Muscle layer of duodenum (tissue), 2 donors: ENCODE measurements around the gene TTC13.

Experiments used
- H3K27ac ChIP-seq: one replicate; pipeline ENCODE4 v1.7.0; 2013; ENCODE audit warnings: mild to moderate bottlenecking, low read length
- H3K27me3 ChIP-seq: one replicate; pipeline ENCODE4 v1.7.0; 2013; ENCODE audit warnings: low read depth, mild to moderate bottlenecking, control low read depth, low read length
- H3K36me3 ChIP-seq, 2 donors: one replicate each; pipeline ENCODE4 v1.7.0; 2013; ENCODE audit warnings: low read length in 2 of 2, control low read depth in 1 of 2, mild to moderate bottlenecking in 1 of 2; ENCODE audit not compliant: insufficient read depth in 2 of 2, control insufficient read depth in 1 of 2
- H3K4me1 ChIP-seq, 2 donors: one replicate each; pipeline ENCODE4 v1.7.0; 2013; ENCODE audit warnings: low read length in 2 of 2, mild to moderate bottlenecking in 2 of 2, control low read depth in 1 of 2, moderate library complexity in 1 of 2; ENCODE audit not compliant: insufficient read depth in 2 of 2, control insufficient read depth in 1 of 2
- H3K4me3 ChIP-seq, 2 donors: one replicate each; pipeline ENCODE4 v1.7.0; 2013; ENCODE audit warnings: low read length in 2 of 2, low read depth in 1 of 2, mild to moderate bottlenecking in 1 of 2
- H3K9me3 ChIP-seq, 2 donors: one replicate each; pipeline ENCODE4 v1.7.0; 2013; ENCODE audit warnings: low read length in 2 of 2, control low read depth in 1 of 2, mild to moderate bottlenecking in 1 of 2; ENCODE audit not compliant: control insufficient read depth in 1 of 2
- donor health status: healthy.

TTC13 gene

DNA sequence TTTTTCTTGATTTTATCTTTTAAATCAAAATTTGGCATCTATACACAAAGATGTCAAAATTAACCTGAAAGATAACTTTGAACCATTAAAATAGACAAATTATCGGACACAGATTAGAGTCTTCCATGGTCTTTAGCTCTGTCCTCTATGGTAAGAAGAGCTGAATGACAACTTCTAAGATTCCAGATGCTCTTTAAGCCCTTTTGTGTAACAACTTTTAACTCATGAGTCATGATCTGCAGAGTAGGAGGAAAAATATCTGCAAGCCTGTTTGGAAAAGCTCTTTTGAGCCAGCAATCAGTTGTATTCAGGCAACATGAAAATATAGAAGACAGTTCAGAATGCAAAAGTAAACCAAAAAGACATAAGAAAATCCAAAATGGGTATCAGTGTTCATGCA is 37.8 kb downstream of the TTC13 start:
- Histone ChIP-seq H3K27me3 (no peaks in the 10 kb centered on the region), H3K27ac (no peak overlapping the region), H3K36me3 (peaks cover 7 to 10% of the 10 kb centered on the region in 2 donors)

GRCh38 chr1:230939806-230940489 is 38.7 kb downstream of the TTC13 start:
- H3K9me3 ChIP-seq = no peaks in the 10 kb centered on the region
- H3K27ac ChIP-seq = no peak overlapping the region
- H3K4me1 ChIP-seq = no peaks in the 10 kb centered on the region
- peaks cover 4 to 12% of the 10 kb centered on the region in 2 donors for H3K36me3 ChIP-seq
- H3K27me3 ChIP-seq = no peaks in the 10 kb centered on the region
- H3K4me3 ChIP-seq = no peak overlapping the region

More for the DNA sequence above, 37.8 kb downstream of the TTC13 start:
- Histone ChIP-seq H3K4me1 (no peaks in the 10 kb centered on the region), H3K9me3 (no peaks in the 10 kb centered on the region), H3K4me3 (no peak overlapping the region)

- Histone ChIP-seq H3K36me3 (peaks cover 4 to 12% of the 10 kb centered on the region in 2 donors), H3K27ac (no peak overlapping the region), H3K9me3 (no peaks in the 10 kb centered on the region), H3K27me3 (no peaks in the 10 kb centered on the region), H3K4me1 (no peaks in the 10 kb centered on the region), H3K4me3 (no peak overlapping the region)
Measured at GRCh38 chr1:230938924-230939368, 39.7 kb downstream of the TTC13 start.

GRCh38 chr1:230937371-230937770 is 41.3 kb downstream of the TTC13 start:
- Histone ChIP-seq H3K4me1 (no peaks in the 10 kb centered on the region), H3K4me3 (no peak overlapping the region), H3K27ac (no peak overlapping the region), H3K36me3 (peaks cover 6 to 13% of the 10 kb centered on the region in 2 donors), H3K9me3 (no peaks in the 10 kb centered on the region), H3K27me3 (no peaks in the 10 kb centered on the region)

- no peak overlapping the region for H3K27ac ChIP-seq
- H3K4me3 ChIP-seq = no peak overlapping the region
- no peaks in the 10 kb centered on the region for H3K27me3 ChIP-seq
- no peaks in the 10 kb centered on the region for H3K4me1 ChIP-seq
- H3K9me3 ChIP-seq = no peaks in the 10 kb centered on the region
- peaks cover 11 to 16% of the 10 kb centered on the region in 2 donors for H3K36me3 ChIP-seq
Measured at GRCh38 chr1:230936475-230936874, 42.2 kb downstream of the TTC13 start.

- H3K27me3 ChIP-seq = no peaks in the 10 kb centered on the region
- H3K27ac ChIP-seq = no peak overlapping the region
- no peaks in the 10 kb centered on the region for H3K9me3 ChIP-seq
- no peak overlapping the region for H3K4me3 ChIP-seq
- H3K4me1 ChIP-seq = no peaks in the 10 kb centered on the region
- H3K36me3 ChIP-seq = peaks cover 14 to 22% of the 10 kb centered on the region in 2 donors
Measured at GRCh38 chr1:230935852-230936251, 42.8 kb downstream of the TTC13 start.

GRCh38 chr1:230930986-230931385 is 47.7 kb downstream of the TTC13 start:
- Histone ChIP-seq H3K4me1 (no peaks in the 10 kb centered on the region), H3K36me3 (peaks cover 28 to 61% of the 10 kb centered on the region in 2 donors), H3K9me3 (no peaks in the 10 kb centered on the region), H3K4me3 (no peak overlapping the region), H3K27me3 (no peaks in the 10 kb centered on the region), H3K27ac (no peak overlapping the region)

- Histone ChIP-seq H3K4me3 (no peak overlapping the region), H3K9me3 (no peaks in the 10 kb centered on the region), H3K27me3 (no peaks in the 10 kb centered on the region), H3K36me3 (peaks cover 36 to 76% of the 10 kb centered on the region in 2 donors), H3K27ac (no peak overlapping the region), H3K4me1 (no peaks in the 10 kb centered on the region)
Measured at GRCh38 chr1:230926182-230926581, 52.5 kb downstream of the TTC13 start.

GRCh38 chr1:230925608-230926007 is 53.1 kb downstream of the TTC13 start:
- no peaks in the 10 kb centered on the region for H3K4me1 ChIP-seq

GRCh38 chr1:230923176-230923575 is 55.5 kb downstream of the TTC13 start:
- H3K27me3 ChIP-seq = no peaks in the 10 kb centered on the region
- H3K4me1 ChIP-seq = no peaks in the 10 kb centered on the region
- no peak overlapping the region for H3K4me3 ChIP-seq
- no peak overlapping the region for H3K27ac ChIP-seq
- peaks cover 38 to 65% of the 10 kb centered on the region in 2 donors for H3K36me3 ChIP-seq
- no peaks in the 10 kb centered on the region for H3K9me3 ChIP-seq

More at GRCh38 chr1:230925608-230926007, 53.1 kb downstream of the TTC13 start:
- Histone ChIP-seq H3K27me3 (no peaks in the 10 kb centered on the region), H3K9me3 (no peaks in the 10 kb centered on the region), H3K27ac (no peak overlapping the region), H3K4me3 (no peak overlapping the region), H3K36me3 (peaks cover 36 to 70% of the 10 kb centered on the region in 2 donors)

DNA sequence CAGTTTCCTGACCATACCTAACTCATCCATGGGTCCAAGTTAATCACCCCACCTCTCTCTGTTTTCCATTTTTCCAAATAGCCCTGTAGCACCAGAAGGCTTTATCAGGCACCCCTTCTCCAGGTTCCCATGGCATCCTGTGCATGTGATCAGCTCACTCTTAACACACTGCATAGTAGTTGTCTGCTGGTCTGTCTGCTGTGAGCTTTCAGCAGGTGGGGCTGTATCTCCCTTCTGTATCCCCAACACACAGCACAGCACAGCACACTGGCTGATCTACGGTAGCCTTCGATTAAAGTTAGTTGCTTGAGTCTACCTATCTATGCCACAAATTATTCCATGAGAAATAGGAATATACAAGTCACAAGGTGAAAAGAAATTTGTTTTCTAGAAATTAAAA is 56.0 kb downstream of the TTC13 start:
- peaks cover 38 to 61% of the 10 kb centered on the region in 2 donors for H3K36me3 ChIP-seq
- no peaks in the 10 kb centered on the region for H3K27me3 ChIP-seq
- H3K9me3 ChIP-seq = no peaks in the 10 kb centered on the region
- no peak overlapping the region for H3K27ac ChIP-seq
- H3K4me1 ChIP-seq = no peaks in the 10 kb centered on the region
- H3K4me3 ChIP-seq = no peak overlapping the region

GRCh38 chr1:230919207-230919606 is 59.5 kb downstream of the TTC13 start:
- peaks cover 25 to 41% of the 10 kb centered on the region in 2 donors for H3K36me3 ChIP-seq
- no peaks in the 10 kb centered on the region for H3K4me1 ChIP-seq
- no peak overlapping the region for H3K27ac ChIP-seq
- no peaks in the 10 kb centered on the region for H3K9me3 ChIP-seq
- no peak overlapping the region for H3K4me3 ChIP-seq
- H3K27me3 ChIP-seq = no peaks in the 10 kb centered on the region
